Body of pancreas (tissue), 4 donors: Measurements from ENCODE around the gene PNPLA7.

ENCODE experiments used
- POLR2A ChIP-seq, 3 donors: fragments of 450-650 bp; IDR thresholded peaks; one replicate each; pipeline ENCODE4 v1.6.1; 2016; ENCODE audit warnings: antibody characterized with exemption in 3 of 3, mild to moderate bottlenecking in 2 of 3
- TF ChIP-seq, protein P1 (sequence below), 7 experiments: fragments of 450-650 bp in 4 of 7; fragments of 200-600 bp in 3 of 7; sonication (generic) in 3 of 7; IDR thresholded peaks; one replicate each; pipeline ENCODE4 v1.5.1; 2016 to 2019; ENCODE audit warnings: antibody characterized with exemption in 7 of 7

DNA sequence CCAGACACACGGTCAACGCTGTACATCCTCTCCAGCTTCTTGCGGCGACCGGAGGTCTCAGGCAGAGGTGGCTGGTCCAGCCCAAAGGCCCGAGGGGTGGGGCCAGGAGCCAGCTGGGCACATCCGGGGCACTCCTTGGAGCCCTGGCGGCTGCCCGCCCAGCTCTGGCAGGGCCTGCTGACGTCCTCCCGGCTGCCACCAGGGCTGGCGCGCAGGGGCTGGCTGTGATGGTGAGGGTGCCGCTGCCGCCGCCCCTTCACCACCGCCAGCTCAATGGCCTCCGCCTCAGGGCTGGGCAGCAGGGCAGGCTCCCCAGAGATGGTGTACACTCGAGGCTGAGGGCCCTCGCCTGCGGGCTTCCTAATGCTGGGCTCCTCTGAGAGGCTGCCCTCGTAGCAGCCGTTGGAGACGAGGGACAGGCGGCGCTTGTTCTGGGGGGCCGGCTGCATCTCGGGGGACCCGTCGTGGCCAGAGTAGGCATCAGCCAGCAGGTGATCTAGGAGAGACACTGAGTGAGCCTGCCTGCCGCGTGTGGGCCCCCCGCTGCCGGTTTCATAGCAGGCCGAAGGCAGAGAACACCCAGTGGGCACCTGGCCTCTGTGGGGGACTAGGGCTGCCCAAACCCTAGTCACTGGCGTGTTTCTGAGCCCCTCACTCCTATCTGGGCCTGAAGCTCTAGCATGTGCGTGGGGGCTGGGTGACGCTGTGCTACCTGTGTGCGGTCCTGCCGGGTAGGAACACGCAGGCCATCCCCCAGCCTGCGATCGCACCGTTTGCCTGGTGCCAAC, 92.6 kb downstream of the PNPLA7 start:
- TF ChIP-seq, protein P1, sequence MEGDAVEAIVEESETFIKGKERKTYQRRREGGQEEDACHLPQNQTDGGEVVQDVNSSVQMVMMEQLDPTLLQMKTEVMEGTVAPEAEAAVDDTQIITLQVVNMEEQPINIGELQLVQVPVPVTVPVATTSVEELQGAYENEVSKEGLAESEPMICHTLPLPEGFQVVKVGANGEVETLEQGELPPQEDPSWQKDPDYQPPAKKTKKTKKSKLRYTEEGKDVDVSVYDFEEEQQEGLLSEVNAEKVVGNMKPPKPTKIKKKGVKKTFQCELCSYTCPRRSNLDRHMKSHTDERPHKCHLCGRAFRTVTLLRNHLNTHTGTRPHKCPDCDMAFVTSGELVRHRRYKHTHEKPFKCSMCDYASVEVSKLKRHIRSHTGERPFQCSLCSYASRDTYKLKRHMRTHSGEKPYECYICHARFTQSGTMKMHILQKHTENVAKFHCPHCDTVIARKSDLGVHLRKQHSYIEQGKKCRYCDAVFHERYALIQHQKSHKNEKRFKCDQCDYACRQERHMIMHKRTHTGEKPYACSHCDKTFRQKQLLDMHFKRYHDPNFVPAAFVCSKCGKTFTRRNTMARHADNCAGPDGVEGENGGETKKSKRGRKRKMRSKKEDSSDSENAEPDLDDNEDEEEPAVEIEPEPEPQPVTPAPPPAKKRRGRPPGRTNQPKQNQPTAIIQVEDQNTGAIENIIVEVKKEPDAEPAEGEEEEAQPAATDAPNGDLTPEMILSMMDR (IDR thresholded peaks at IDR 0.05): peak in 4 of 7 experiments; percentile 33 to 49 (median 41)
- TF ChIP-seq POLR2A (IDR thresholded peaks at IDR 0.05): peak in 2 of 3 donors; percentile 44 to 51
